UCSD-AML1 (cell line): Measurements from ENCODE around the gene CT45A5.
"Not testable (repeated sequence)": the region's sequence is repeated elsewhere in the genome, so short reads cannot be mapped to it uniquely, and the experiment has no call there.

ENCODE experiments used
- DNase-seq: peaks from one replicate; lab custom pipeline; 2025; ENCODE audit not compliant: unreplicated experiment; lab: John Stamatoyannopoulos, UW

Gene CT45A5, protein sequence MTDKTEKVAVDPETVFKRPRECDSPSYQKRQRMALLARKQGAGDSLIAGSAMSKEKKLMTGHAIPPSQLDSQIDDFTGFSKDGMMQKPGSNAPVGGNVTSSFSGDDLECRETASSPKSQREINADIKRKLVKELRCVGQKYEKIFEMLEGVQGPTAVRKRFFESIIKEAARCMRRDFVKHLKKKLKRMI

GRCh38 chrX:135785403-135785802, at the start of gene CT45A5:
Gene CT45A5, minus strand, starts transcription at chrX:135785503. Its CDS starts 3,774 bp downstream, at chrX:135781729.
- not testable (repeated sequence) for DNase-seq

- DNase-seq, result not testable (repeated sequence)
Measured at GRCh38 chrX:135819912-135820311, 34.6 kb upstream of the CT45A5 start, which contains the start of gene CT45A2. Gene CT45A2, minus strand, starts transcription at chrX:135820012. Its CDS starts 3,747 bp downstream, at chrX:135816265.

GRCh38 chrX:135802687-135803086, 17.4 kb upstream of the CT45A5 start, which contains the start of gene CT45A6:
Gene CT45A6, minus strand, starts transcription at chrX:135802787. Its CDS starts 3,794 bp downstream, at chrX:135798993.
- DNase-seq, result not testable (repeated sequence)

DNA sequence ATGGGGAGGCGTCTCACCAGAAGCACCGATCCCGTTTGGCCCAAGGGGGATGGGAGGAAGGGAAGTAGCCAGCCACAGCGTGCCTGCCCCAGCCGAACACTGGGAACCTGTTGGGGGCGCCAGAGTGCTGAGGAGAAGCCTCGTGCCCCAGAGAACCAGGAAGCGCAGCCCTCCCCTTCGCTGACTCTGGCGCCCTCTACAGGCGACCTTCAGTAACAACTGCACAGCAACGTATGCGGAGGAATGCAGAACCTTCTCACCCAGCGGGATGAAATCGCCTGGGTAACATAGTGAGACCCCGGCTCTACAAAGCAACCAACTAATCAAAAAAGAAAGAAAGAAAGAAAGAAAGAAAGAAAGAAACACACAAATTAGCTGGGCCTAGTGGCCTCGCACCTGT, 17.2 kb downstream of the CT45A5 start, which contains the start of gene CT45A3:
Gene CT45A3 (minus strand): TSS at position 101 of the 400 bp plus-strand sequence. CDS start 3,747 bp downstream, outside the sequence.
- not testable (repeated sequence) for DNase-seq

DNA sequence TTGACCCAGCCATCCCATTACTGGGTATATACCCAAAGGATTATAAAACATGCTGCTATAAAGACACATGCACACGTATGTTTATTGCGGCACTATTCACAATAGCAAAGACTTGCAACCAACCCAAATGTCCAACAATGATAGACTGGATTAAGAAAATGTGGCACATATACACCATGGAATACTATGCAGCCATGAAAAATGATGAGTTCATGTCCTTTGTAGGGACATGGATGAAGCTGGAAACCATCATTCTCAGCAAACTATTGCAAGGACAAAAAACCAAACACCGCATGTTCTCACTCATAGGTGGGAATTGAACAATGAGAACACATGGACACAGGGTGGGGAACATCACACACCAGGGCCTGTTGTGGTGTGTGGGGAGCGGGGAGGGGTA, 40.6 kb downstream of the CT45A5 start:
- DNase-seq, result not testable (repeated sequence)

- no peak for DNase-seq
Measured at GRCh38 chrX:135741192-135741715, 44.0 kb downstream of the CT45A5 start.

DNA sequence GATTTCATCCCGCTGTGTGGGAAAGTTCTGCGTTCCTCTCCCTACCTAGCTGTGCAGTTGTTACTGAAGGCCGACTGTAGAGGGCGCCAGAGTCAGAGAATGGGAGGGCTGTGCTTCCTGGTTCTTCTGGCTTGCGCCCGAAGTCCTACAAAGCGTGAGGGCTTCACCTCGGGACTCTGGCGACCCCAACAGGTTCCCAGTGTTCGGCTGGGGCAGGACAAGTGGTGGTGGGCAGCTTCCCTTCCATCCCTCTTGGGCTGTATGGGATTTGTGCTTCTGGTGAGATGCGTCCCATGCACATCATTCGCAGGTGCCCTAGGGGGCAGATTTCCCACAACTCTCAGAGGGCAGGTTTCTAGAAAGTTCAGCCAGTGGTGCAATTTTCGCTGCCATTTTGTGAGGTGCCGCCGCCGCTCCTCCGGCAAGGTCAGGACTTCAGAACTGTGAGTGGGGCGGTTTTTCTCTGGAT, 44.6 kb downstream of the CT45A5 start:
- no peak for DNase-seq

- DNase-seq, result no peak
Measured at GRCh38 chrX:135737366-135738071, 47.8 kb downstream of the CT45A5 start.

GRCh38 chrX:135734666-135735065, 50.6 kb downstream of the CT45A5 start:
- DNase-seq, result not testable (repeated sequence)
